ENCODE results near the gene CDS1. TPM values are rescaled to one million over a fixed set of nuclear protein-coding genes. Genes with fewer than 3 reads are reported as not detected.
"Not testable (repeated sequence)": the region's sequence is repeated elsewhere in the genome, so short reads cannot be mapped to it uniquely, and the experiment has no call there.

CDS1 gene
- total and polyA plus RNA-seq, 2 experiments from 2014 or later, result 10.0 to 22.6 TPM

GRCh38 chr4:84547211-84547610 is 35.7 kb upstream of the CDS1 start:
- Histone ChIP-seq H3F3A (replicated peaks; ENCODE audit: low read depth) (no peaks in the 10 kb centered on the region), H3K4me1 (ENCODE audit: insufficient read depth) (0 out of 2 replicates have a peak, but pooled peaks cover 8% of the 10 kb centered on the region), H3K27me3 (ENCODE audit: insufficient read depth) (no peaks in the 10 kb centered on the region), H3K9me2 (ENCODE audit: insufficient read depth) (no peaks in the 10 kb centered on the region; the same call in 1 of the 2 replicates), H4K20me1 (replicated peaks; ENCODE audit: insufficient read depth) (no peaks in the 10 kb centered on the region), H3K79me2 (replicated peaks; ENCODE audit: insufficient read depth) (no peaks in the 10 kb centered on the region), H3K4me2 (no peak overlapping the region), H3K36me3 (ENCODE audit: insufficient read depth) (no peaks in the 10 kb centered on the region), H3K4me3 (no peak overlapping the region), H2AFZ (peak overlapping the region; percentile 80), H3K27ac (ENCODE audit: low read depth) (no peak overlapping the region)
- H3K4me3 Mint-ChIP-seq, result no peak overlapping the region
- TF ChIP-seq STAT1 (IDR thresholded peaks at IDR 0.05; ENCODE audit: unreplicated experiment) (no peak), POLR2AphosphoS5 (IDR thresholded peaks at IDR 0.05; ENCODE audit: low read depth) (no peak), REST (IDR thresholded peaks at IDR 0.05; ENCODE audit: unreplicated experiment) (no peak), ZNF114 (CRISPR knock-in tag; IDR thresholded peaks at IDR 0.05) (no peak), CREB1 (CRISPR knock-in tag; IDR thresholded peaks at IDR 0.05; ENCODE audit: low read depth) (no peak), EZH2phosphoT487 (IDR thresholded peaks at IDR 0.05; ENCODE audit: unreplicated experiment) (no peak), JUNB (IDR thresholded peaks at IDR 0.05; ENCODE audit: unreplicated experiment) (no peak)
- DNase-seq (ENCODE audit: low spot score), result no peak
- H3K27me3 Mint-ChIP-seq (ENCODE audit: insufficient read depth, low read depth, poor library complexity), result peaks cover 3% of the 10 kb centered on the region
- H3K9me3 Mint-ChIP-seq, result peaks cover 2% of the 10 kb centered on the region; the same call in 1 of the 3 replicates
- ATAC-seq, result no peak
- peaks cover 6% of the 10 kb centered on the region for H3K4me1 Mint-ChIP-seq
- H3K27ac Mint-ChIP-seq, result no peak overlapping the region
- no peaks in the 10 kb centered on the region for H3K36me3 Mint-ChIP-seq (ENCODE audit: low read depth)

GRCh38 chr4:84549191-84549590 is 33.7 kb upstream of the CDS1 start:
- not testable (repeated sequence) for H3K36me3 ChIP-seq (ENCODE audit: insufficient read depth); DNase-seq (ENCODE audit: low spot score); H3K4me1 Mint-ChIP-seq; H3K36me3 Mint-ChIP-seq (ENCODE audit: low read depth); H3K9me3 Mint-ChIP-seq; H3K4me1 ChIP-seq (ENCODE audit: insufficient read depth); H3K79me2 ChIP-seq (replicated peaks; ENCODE audit: insufficient read depth); H3K27ac Mint-ChIP-seq; H3K4me2 ChIP-seq; H3K27me3 Mint-ChIP-seq (ENCODE audit: insufficient read depth, low read depth, poor library complexity); H3K4me3 Mint-ChIP-seq; H3F3A ChIP-seq (replicated peaks; ENCODE audit: low read depth); H3K4me3 ChIP-seq; ATAC-seq; H3K9me2 ChIP-seq (ENCODE audit: insufficient read depth); H3K27ac ChIP-seq (ENCODE audit: low read depth); H3K27me3 ChIP-seq (ENCODE audit: insufficient read depth); H4K20me1 ChIP-seq (replicated peaks; ENCODE audit: insufficient read depth)
- H2AFZ ChIP-seq, result peak overlapping the region; percentile 70; the same call in 1 of the 2 replicates

GRCh38 chr4:84562156-84562555 is 20.8 kb upstream of the CDS1 start:
- Histone ChIP-seq H3K27me3 (ENCODE audit: insufficient read depth) (no peaks in the 10 kb centered on the region), H3F3A (replicated peaks; ENCODE audit: low read depth) (peaks cover 5% of the 10 kb centered on the region; the same call in 1 of the 2 replicates), H3K79me2 (replicated peaks; ENCODE audit: insufficient read depth) (no peaks in the 10 kb centered on the region), H3K27ac (ENCODE audit: low read depth) (no peak overlapping the region), H3K9me2 (ENCODE audit: insufficient read depth) (peaks cover 5% of the 10 kb centered on the region; the same call in 1 of the 2 replicates), H3K36me3 (ENCODE audit: insufficient read depth) (no peaks in the 10 kb centered on the region; the same call in 1 of the 2 replicates), H4K20me1 (replicated peaks; ENCODE audit: insufficient read depth) (no peaks in the 10 kb centered on the region), H3K4me3 (no peak overlapping the region), H2AFZ (no peak overlapping the region), H3K4me2 (no peak overlapping the region), H3K4me1 (ENCODE audit: insufficient read depth) (peaks cover 47% of the 10 kb centered on the region)
- Mint-ChIP-seq H3K4me1 (peaks cover 32% of the 10 kb centered on the region), H3K9me3 (peaks cover 21% of the 10 kb centered on the region; the same call in 2 of the 3 replicates), H3K27me3 (ENCODE audit: insufficient read depth, low read depth, poor library complexity) (peaks cover 7% of the 10 kb centered on the region), H3K4me3 (no peak overlapping the region), H3K27ac (no peak overlapping the region), H3K36me3 (ENCODE audit: low read depth) (peaks cover 17% of the 10 kb centered on the region; the same call in 2 of the 3 replicates)
- no peak for TF ChIP-seq ETS1 (IDR thresholded peaks at IDR 0.05)
- no peak for TF ChIP-seq NANOG (IDR thresholded peaks at IDR 0.05; ENCODE audit: borderline replicate concordance)
- no peak for TF ChIP-seq ZNF114 (CRISPR knock-in tag; IDR thresholded peaks at IDR 0.05)
- no peak for TF ChIP-seq STAT1 (IDR thresholded peaks at IDR 0.05; ENCODE audit: unreplicated experiment)
- TF ChIP-seq JUNB (IDR thresholded peaks at IDR 0.05; ENCODE audit: unreplicated experiment), result no peak
- TF ChIP-seq EZH2phosphoT487 (IDR thresholded peaks at IDR 0.05; ENCODE audit: unreplicated experiment), result no peak
- no peak for TF ChIP-seq EZH2 (IDR thresholded peaks at IDR 0.05; ENCODE audit: low read depth, unreplicated experiment)
- TF ChIP-seq CTCF (conservative IDR thresholded peaks at IDR 0.05; ENCODE audit: low read depth in 2 of 2), result no peak
- DNase-seq (ENCODE audit: low spot score), result no peak
- ATAC-seq, result no peak
